Nephron (organoid): ENCODE results near the gene ROBO4.

Source experiments
- H3K27ac Mint-ChIP-seq, 3 experiments: 2 replicates each; pipeline ENCODE4 v1.8.0; 2020; ENCODE audit warnings: mixed read lengths in 3 of 3, mild to moderate bottlenecking in 2 of 3, moderate library complexity in 1 of 3
- H3K27me3 Mint-ChIP-seq: 2 replicates; pipeline ENCODE4 v1.8.0; 2021; ENCODE audit warnings: low read depth, mild to moderate bottlenecking, moderate library complexity, mixed read lengths
- H3K36me3 Mint-ChIP-seq: 2 replicates; pipeline ENCODE4 v1.8.0; 2020; ENCODE audit warnings: low read depth, mixed read lengths
- H3K4me1 Mint-ChIP-seq: 2 replicates; pipeline ENCODE4 v1.8.0; 2020; ENCODE audit warnings: mixed read lengths
- H3K4me3 Mint-ChIP-seq, 3 experiments: 2 replicates each; pipeline ENCODE4 v1.8.0; 2020; ENCODE audit warnings: mild to moderate bottlenecking in 3 of 3, mixed read lengths in 3 of 3, moderate library complexity in 2 of 3
- H3K9me3 Mint-ChIP-seq: 2 replicates; pipeline ENCODE4 v1.8.0; 2020; ENCODE audit warnings: mixed read lengths
- CTCF ChIP-seq, 3 experiments: fragments of 200-600 bp; sonication (generic); IDR thresholded peaks; one replicate each; pipeline ENCODE4 v1.5.0; 2021; ENCODE audit warnings: antibody characterized with exemption in 3 of 3; ENCODE audit not compliant: unreplicated experiment in 3 of 3

ROBO4 gene

GRCh38 chr11:124840666-124841065 lies 57.0 kb downstream of the ROBO4 start:
- no peaks in the 10 kb centered on the region for H3K36me3 Mint-ChIP-seq
- H3K27ac Mint-ChIP-seq = no peak overlapping the region
- H3K4me3 Mint-ChIP-seq = peak overlapping the region; percentile 48 to 79 (median 56)
- H3K27me3 Mint-ChIP-seq = peaks cover 18% of the 10 kb centered on the region
- H3K9me3 Mint-ChIP-seq = peaks cover 7% of the 10 kb centered on the region
- TF ChIP-seq CTCF (IDR thresholded peaks at IDR 0.05; ENCODE audit: unreplicated experiment in 3 of 3) = no peak
- peaks cover 42% of the 10 kb centered on the region for H3K4me1 Mint-ChIP-seq

- H3K27me3 Mint-ChIP-seq = peaks cover 19% of the 10 kb centered on the region
- TF ChIP-seq CTCF (IDR thresholded peaks at IDR 0.05; ENCODE audit: unreplicated experiment in 3 of 3) = no peak
- H3K9me3 Mint-ChIP-seq = peaks cover 7% of the 10 kb centered on the region
- H3K4me1 Mint-ChIP-seq = peaks cover 42% of the 10 kb centered on the region
- H3K27ac Mint-ChIP-seq = no peak overlapping the region
- H3K4me3 Mint-ChIP-seq = peak overlapping the region; percentile 75 to 79 (median 77)
- H3K36me3 Mint-ChIP-seq = no peaks in the 10 kb centered on the region
Measured at GRCh38 chr11:124839972-124840621, 57.6 kb downstream of the ROBO4 start.

- H3K4me1 Mint-ChIP-seq = peaks cover 42% of the 10 kb centered on the region
- H3K27me3 Mint-ChIP-seq = peaks cover 23% of the 10 kb centered on the region
- H3K9me3 Mint-ChIP-seq = peaks cover 7% of the 10 kb centered on the region
- no peak overlapping the region for H3K27ac Mint-ChIP-seq
- peak overlapping the region; percentile 75 to 79 (median 77) for H3K4me3 Mint-ChIP-seq
- TF ChIP-seq CTCF (IDR thresholded peaks at IDR 0.05; ENCODE audit: unreplicated experiment in 3 of 3) = no peak
- H3K36me3 Mint-ChIP-seq = no peaks in the 10 kb centered on the region
Measured at GRCh38 chr11:124839128-124839971, 58.3 kb downstream of the ROBO4 start.

- Mint-ChIP-seq H3K36me3 (no peaks in the 10 kb centered on the region), H3K4me1 (peaks cover 42% of the 10 kb centered on the region), H3K27me3 (peaks cover 23% of the 10 kb centered on the region), H3K4me3 (peak overlapping the region; percentile 43 to 63 (median 57)), H3K27ac (no peak overlapping the region), H3K9me3 (peaks cover 7% of the 10 kb centered on the region)
- TF ChIP-seq CTCF (IDR thresholded peaks at IDR 0.05; ENCODE audit: unreplicated experiment in 3 of 3) = no peak
Measured at GRCh38 chr11:124838805-124839127, 58.9 kb downstream of the ROBO4 start.

GRCh38 chr11:124837491-124837856 lies 60.2 kb downstream of the ROBO4 start:
- no peaks in the 10 kb centered on the region for H3K36me3 Mint-ChIP-seq
- peaks cover 35% of the 10 kb centered on the region for H3K4me1 Mint-ChIP-seq
- peak overlapping the region; percentile 27 to 47 (median 30) for H3K4me3 Mint-ChIP-seq
- peak overlapping the region; percentile 6 to 94 (median 81) for H3K27ac Mint-ChIP-seq
- peaks cover 27% of the 10 kb centered on the region for H3K27me3 Mint-ChIP-seq
- H3K9me3 Mint-ChIP-seq = peaks cover 5% of the 10 kb centered on the region
- peak in 1 of 3 experiments; percentile 16 for TF ChIP-seq CTCF (IDR thresholded peaks at IDR 0.05; ENCODE audit: unreplicated experiment in 3 of 3)
